ENCODE measurements around the gene NPC2.

Gene NPC2

GRCh38 chr14:74503291-74503937 lies 10.3 kb upstream of the NPC2 start:
- DNase-seq (ENCODE audit: low read depth in 2 of 3, low spot score in 1 of 3): no peak

GRCh38 chr14:74502236-74503019 lies 9.3 kb upstream of the NPC2 start:
- DNase-seq (ENCODE audit: low read depth in 2 of 3, low spot score in 1 of 3): no peak

- DNase-seq (ENCODE audit: low read depth in 2 of 3, low spot score in 1 of 3): no peak
Observed at GRCh38 chr14:74501691-74502090, 8.6 kb upstream of the NPC2 start.

GRCh38 chr14:74501135-74501614 lies 8.1 kb upstream of the NPC2 start:
- DNase-seq (ENCODE audit: low read depth in 2 of 3, low spot score in 1 of 3): no peak

DNA sequence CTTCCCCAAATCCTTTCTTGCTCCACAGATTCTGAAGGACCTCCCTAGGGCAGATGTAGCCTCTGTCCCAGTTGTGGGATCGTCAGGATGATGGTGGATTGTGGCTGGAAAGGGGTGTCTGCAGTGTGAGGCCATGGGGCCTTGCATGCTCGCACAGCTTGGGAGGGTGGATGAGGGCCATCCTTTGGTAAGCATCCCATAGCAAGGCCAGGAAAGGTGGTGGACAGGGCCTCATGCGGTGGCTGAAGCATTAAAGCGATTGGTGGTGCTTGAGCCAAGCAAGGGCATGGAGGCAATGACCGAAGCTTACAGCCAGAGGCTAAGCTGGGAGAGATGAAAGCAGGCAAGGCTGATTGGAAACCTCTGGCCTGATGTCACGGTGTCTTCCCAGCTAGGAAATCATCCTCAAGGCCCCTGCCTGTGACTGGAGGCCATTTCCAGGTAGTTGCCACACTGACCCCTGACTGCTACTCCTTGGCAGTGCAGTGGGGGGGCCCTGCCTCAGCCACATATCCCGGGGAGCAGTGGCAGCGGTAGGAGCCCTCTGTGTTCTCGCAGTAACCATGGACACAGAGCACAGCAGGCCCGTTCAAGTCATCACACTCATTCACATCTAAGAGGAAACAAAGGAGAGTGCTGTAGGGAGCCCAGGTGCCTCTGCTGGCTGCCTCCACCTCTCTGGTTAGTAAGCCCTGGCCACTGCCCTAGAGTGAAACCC lies 7.5 kb upstream of the NPC2 start:
- DNase-seq (ENCODE audit: low read depth in 2 of 3, low spot score in 1 of 3): no peak

DNA sequence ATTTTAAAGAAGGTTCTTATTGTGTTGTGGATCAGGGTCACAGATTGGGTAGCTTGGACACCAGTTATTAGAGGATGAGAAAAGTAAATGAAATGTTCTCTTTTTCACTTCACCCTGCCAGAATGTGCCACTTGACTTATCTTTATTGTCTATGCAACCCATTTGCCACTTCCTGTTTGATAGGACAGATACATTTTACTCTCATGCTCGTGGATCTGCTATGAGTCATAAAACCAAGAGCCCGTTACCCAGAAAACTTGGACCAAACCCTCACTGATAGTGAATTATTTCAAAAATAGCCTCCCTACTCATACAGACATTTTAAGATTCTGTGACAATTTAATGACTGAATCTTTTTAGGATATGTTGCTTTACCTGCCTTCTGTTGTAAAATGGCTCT lies 2.3 kb upstream of the NPC2 start:
- no peak for DNase-seq (ENCODE audit: low read depth in 2 of 3, low spot score in 1 of 3)

- DNase-seq (ENCODE audit: low read depth in 2 of 3, low spot score in 1 of 3): peak; percentile 99 to 100 (median 99)
Observed at GRCh38 chr14:74493343-74494261, 497 bp upstream of the NPC2 start, which contains the start of gene ISCA2. Gene ISCA2, plus strand, starts transcription at chr14:74493765. Its CDS starts 10 bp downstream, at chr14:74493775.

DNA sequence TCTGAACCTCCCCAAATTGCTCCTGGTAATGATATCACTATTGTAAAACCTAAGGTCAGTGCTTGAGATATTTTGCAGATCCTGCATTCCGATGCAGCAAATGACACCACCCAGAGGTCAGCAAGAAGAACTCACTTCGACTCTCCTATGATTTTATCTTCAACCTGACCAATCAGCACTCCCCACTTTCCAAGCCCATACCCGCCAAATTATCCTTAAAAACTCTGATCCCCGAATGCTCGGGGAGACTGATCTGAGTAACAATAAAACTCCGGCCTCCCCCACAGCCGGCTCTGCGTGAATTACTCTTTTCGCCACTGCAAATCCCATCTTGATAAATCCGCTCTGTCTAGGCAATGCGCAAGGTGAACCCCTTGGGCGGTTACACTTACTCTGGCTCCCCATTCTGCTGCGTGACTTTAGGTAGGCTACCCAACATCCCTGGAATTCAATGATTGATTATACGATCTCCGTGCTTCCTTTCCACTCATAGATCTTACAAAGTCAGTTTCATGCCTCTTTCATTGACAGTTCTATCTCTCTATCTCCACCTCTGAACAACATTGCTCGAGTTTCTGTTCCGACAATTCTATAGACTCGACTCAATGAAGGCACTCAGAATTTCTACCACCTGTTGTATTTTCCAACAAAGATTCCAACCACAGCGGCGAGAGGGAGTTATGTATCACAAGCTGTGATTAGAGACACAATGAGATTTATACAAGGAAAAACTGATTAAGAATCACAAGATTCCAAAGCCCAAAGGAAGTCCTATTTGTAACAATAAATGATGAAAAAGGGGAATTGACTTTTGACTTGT lies 939 bp downstream of the NPC2 start:
- no peak for DNase-seq (ENCODE audit: low read depth in 2 of 3, low spot score in 1 of 3)

DNA sequence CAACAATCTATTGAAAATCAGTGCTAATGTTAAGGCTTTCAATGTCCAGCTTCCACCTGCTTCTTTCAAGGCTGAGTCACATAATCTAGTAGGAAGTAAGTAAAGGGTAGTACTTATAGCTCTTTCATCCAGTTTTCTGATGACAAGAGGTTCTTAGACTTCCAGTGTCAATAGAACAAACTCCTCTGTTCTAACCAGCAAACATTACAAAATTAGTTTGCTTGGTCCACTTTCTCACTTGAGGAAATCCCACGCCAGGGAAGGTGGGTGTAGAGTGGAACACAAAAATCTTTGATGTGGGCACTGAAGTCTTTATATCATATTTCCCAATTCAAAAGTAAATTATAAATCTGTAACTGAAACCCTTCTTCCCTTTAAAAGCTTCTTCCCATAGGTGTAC lies 2.6 kb downstream of the NPC2 start:
- DNase-seq (ENCODE audit: low read depth in 2 of 3, low spot score in 1 of 3): no peak

DNA sequence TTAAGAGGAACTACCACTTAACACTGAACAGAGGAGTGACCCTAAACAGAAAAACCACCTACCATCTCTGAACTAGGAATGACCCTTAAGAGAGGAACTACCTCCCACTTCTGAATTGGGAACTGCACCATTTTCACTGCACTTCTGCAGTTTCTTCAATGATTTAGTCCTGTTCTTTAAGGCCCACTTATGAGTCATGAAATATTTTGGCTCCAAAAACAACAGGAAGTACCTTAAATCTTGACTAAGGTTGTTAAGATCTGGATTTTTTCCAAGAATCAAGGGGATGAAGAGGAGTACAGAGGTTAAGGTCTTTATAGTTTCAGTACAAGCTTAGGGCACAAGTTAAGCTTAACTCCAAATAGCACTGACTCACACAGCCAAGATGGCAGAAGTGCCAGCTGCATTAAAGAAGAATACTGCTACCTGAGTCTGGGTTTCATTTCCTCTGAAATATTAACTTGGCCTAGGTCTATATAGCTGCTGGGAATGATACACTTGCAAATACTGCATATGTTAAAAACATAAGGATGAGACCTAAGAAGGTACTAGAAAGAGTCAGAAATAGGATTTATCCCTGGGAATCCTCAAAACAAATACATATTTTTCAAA lies 4.2 kb downstream of the NPC2 start:
- no peak for DNase-seq (ENCODE audit: low read depth in 2 of 3, low spot score in 1 of 3)

GRCh38 chr14:74486164-74486563 lies 6.9 kb downstream of the NPC2 start:
- no peak for DNase-seq (ENCODE audit: low read depth in 2 of 3, low spot score in 1 of 3)

DNA sequence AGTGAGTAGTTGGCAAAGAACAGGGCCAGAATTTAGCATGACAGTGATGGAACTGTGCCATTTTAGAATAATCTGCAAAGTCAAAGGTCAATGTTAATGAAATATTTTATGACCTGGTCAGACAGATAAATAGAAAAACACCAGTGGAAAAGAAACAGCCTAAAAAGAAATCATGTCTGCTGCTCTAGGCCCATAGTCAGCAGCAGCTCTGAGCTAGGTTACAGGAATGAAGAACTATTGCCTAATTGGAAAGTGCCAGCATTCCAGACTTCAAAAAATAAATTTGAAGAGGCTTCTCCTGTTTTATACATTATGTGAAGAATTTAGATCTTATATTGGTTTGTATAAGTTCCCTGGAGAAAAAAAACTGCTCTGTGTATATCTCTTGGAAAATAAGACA lies 9.8 kb downstream of the NPC2 start:
- no peak for DNase-seq (ENCODE audit: low read depth in 2 of 3, low spot score in 1 of 3)

DNA sequence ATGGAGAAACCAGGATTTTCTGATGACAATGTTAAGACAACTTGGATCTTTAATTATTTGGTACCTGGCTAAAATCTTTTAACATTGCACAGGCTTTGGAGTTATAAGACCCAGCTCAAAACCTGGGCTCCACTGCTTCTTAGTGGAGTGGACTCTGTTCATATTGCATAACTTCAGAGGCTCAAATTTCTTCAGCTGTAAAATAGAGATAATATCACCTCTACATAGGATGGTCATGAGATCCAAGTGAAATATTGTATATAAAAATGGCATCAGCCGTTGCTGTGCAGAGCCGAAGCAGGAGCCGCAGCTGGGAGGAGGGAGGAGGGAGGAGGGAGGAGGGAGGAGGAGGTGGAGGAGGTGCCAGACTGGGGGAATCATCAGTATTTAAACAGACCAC lies 10.5 kb downstream of the NPC2 start:
- no peak for DNase-seq (ENCODE audit: low read depth in 2 of 3, low spot score in 1 of 3)

- no peak for DNase-seq (ENCODE audit: low read depth in 2 of 3, low spot score in 1 of 3)
Observed at GRCh38 chr14:74480046-74480445, 13.1 kb downstream of the NPC2 start.

GRCh38 chr14:74478996-74479635 lies 14.0 kb downstream of the NPC2 start:
- no peak for DNase-seq (ENCODE audit: low read depth in 2 of 3, low spot score in 1 of 3)

DNA sequence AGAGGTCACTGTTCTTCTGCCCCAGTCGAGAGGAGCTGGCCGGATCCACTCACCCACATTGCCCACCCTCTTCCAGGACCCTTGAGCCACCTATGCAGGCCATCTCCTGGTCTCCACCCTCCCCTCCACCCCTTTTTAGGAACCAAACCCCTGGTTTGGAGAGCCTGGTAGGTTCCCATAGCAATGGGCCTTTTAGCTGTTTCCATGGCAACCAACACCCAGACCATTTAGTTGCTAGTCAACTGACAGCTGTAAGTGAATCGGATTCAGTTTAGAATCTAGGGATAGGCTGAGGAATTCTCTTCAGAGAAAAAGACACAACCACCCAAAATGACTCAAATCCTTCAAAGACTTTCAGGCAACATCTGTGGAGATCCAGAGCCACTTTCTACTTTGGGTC lies 16.5 kb downstream of the NPC2 start:
- no peak for DNase-seq (ENCODE audit: low read depth in 2 of 3, low spot score in 1 of 3)

DNA sequence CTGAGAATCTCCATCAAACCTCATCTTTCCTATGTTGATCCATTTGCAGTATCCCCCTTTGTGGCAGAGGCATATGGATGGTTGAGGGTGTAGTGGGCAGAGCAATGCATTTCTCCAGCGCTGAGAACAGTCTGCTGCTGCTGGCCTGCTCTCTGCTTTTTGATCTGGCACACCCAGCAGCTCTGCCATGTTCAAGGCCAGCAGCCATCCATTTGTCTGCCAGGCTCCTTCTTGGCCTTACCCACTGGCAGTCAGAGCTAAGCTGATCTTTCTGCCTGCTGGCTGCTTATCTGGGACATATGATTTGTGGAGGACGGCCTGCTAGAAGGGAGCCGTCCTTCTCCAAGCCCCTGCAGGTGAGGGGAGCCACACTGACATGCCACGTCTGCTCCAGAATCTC lies 17.0 kb downstream of the NPC2 start:
- DNase-seq (ENCODE audit: low read depth in 2 of 3, low spot score in 1 of 3): no peak

GRCh38 chr14:74475678-74476077 lies 17.4 kb downstream of the NPC2 start:
- no peak for DNase-seq (ENCODE audit: low read depth in 2 of 3, low spot score in 1 of 3)

GRCh38 chr14:74474376-74474775 lies 18.7 kb downstream of the NPC2 start:
- DNase-seq (ENCODE audit: low read depth in 2 of 3, low spot score in 1 of 3): no peak

Data from stimulated activated CD4-positive, alpha-beta T cell treated with anti-CD3 and anti-CD28 coated beads, Interleukin-12 subunit alpha, Interleukin-12 subunit beta, amount 100 ng/mL, for 48 hours (primary cell).